Measurements from ENCODE around the gene NEDD4.
"Not testable (repeated sequence)": the region's sequence is repeated elsewhere in the genome, so short reads cannot be mapped to it uniquely, and the experiment has no call there.

NEDD4 gene

GRCh38 chr15:55823699-55824340 is 169.6 kb downstream of the NEDD4 start:
- DNase-seq, result peak; percentile 42

DNA sequence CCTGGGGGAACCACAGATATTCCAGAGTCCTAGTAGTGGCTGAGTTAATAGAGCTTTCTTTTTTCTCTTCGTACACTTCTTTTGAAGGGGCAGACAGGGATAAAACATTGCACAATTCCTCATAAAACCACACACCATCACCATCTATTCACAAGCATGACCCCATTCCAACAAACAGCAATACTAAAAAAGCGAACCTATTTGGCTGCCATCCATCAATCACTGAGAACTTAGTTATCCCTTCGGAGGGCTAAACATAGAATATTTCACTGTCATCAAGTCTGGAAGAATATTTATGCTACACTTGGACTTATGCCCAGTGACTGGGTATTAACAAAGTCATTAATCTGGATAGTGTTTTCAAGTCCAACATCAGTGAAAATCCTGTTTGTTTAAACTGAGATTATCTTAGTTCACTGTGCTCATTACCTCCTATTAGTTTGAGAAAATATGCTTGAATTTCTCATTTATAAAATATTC is 170.2 kb downstream of the NEDD4 start:
- peak; percentile 94 for DNase-seq

DNA sequence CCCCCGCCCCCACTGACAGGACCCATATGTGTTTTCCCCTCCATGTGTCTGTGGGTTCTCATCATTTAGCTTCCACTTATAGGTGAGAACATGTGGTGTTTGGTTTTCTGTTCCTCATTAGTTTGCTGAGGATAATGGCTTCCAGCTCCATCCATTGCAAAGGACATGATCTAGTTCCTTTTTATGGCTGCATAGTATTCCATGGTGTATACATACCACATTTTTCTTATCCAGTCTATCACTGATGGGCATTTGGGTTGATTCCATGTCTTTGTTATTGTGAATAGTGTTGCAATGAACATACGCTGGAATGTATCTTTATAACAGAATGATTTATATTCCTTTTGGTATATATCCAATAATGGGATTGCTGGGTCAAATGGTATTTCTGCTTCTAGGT is 171.7 kb downstream of the NEDD4 start:
- DNase-seq, result not testable (repeated sequence)

GRCh38 chr15:55820043-55820442 is 173.4 kb downstream of the NEDD4 start:
- peak; percentile 79 for DNase-seq

GRCh38 chr15:55819397-55820034 is 173.9 kb downstream of the NEDD4 start:
- DNase-seq, result no peak

GRCh38 chr15:55816017-55816416 is 177.4 kb downstream of the NEDD4 start:
- no peak for DNase-seq

- peak; percentile 95 for DNase-seq
Observed at GRCh38 chr15:55802600-55803376, 190.6 kb downstream of the NEDD4 start.

DNA sequence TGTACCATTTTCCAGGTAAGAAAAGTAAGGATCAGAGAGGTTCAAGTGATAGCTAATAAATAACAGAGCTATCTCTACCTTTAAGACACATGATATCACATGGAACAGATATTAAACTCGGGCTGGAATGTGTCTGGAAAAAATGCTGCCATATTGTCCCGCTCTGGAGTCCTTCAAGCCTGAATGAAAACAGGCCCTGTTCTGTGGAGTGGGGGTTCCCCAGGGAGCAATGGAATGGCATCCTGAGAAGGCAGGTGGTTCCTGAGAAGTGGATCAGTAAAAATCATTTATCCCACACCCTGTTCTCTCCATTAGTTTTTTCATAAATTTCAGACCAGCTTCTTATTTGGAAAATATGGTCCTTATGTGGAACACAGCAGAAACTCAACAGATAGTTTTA is 193.2 kb downstream of the NEDD4 start:
- no peak for DNase-seq

GRCh38 chr15:55799291-55800212 is 193.9 kb downstream of the NEDD4 start:
- DNase-seq, result peak; percentile 77

GRCh38 chr15:55796321-55796965 is 197.0 kb downstream of the NEDD4 start:
- DNase-seq, result peak; percentile 79

GRCh38 chr15:55795031-55795430 is 198.4 kb downstream of the NEDD4 start:
- DNase-seq, result no peak

DNA sequence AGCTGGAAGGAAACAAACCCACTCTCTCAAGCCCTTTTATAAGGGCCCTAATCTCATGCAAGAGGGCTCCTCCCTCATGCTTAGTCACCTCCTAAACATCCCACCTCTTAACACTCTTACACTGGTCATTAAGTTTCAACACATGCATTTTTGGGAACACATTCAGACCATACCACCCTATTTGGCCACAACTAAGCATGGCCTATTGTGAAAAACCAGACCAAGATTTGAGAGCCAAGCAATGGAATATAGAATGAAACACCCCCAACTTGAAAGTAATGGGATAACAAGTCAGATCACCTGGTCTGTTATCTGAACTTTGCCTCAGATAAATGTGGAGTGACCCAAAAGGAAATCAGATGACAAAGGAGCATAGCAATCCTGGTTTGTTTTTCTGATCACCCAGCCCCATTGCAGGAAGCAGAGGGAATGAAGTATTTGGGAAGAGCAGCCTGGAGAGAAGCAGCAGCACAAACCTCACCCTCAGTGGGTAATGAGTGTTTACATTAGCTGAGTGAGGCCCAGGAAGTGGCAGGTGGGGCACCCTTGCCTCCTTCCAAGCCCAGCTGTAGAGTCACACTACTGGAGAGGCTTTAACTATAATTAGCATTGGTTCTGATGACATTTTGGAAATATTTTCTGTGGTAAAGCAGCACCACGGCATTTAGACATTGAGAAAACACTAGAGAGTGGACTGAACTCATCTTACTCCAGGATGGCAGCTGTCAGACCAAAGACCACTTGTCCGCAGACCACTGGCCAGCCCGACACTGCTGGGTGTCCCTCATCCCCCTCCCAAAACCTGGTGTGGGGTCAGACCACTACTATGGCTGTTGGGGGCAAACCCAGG is 201.6 kb downstream of the NEDD4 start:
- DNase-seq, result peak; percentile 86

DNA sequence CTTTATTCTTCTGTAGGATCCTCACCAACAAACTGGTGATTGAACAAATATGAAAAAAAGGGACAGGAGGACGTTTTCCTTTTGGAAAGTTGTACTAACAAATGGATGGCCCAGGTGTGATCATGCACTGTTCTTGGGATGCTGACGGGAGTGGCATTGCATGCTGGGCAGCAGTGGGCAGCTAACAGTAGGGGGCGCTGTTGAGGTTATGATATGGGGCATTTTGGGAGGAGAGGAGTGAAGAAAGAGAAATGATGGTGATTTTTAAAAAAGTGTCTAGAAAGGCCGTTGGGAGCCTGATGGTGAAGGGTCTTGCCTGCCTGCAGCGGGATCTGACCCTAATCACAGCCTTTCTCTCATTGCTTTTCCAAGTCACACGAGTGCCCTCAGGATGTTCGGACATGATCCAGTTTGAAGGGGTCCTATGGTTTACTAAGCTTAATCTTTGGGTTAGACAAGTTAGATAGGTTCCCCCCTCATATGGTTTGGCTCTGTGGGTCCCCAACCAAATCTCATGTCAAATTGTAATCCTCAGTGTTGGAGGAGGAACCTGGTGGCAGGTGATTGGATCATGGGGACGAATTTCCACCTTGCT is 204.2 kb downstream of the NEDD4 start:
- peak; percentile 61 for DNase-seq

GRCh38 chr15:55786341-55786740 is 207.1 kb downstream of the NEDD4 start:
- DNase-seq, result peak; percentile 64

GRCh38 chr15:55785593-55785992 is 207.8 kb downstream of the NEDD4 start:
- DNase-seq, result not testable (repeated sequence)

DNA sequence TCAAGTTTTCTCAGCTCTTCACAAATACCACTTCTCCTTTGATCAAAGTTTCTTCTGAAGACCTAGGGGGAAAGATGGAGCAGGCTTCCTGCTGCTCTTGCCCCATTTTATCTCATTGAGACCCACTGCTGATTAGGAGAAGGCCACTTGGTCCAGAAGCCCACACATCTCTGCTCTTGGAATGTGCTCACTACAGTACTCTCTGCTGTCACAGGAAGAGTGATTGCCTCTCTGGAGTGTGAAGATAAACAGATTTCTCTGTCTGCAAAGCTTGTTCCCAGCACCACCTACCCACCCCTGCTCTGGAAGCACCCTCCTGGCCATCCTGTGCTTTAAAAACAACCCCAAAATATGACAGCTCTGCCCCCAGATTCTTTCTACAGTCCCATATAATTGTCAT is 209.1 kb downstream of the NEDD4 start:
- DNase-seq, result no peak

DNA sequence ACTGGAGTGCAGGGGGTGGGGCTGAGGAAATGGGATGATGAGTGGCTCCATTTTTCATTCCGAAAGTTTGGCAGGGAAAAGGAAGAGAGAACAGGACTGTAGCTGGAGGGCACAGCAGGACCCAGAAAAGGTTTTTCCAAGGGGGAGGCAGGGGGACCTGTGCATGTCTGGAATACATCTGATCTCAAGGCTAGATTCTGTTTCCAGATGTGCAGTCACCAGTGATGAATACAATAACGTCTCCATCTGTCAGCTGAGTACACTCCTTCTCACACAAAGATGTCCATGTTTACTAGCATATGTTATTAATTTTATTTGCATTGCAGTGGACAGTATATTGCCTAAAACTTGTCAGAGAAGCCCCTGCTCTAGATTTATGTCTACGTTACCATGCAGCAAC is 210.5 kb downstream of the NEDD4 start:
- DNase-seq, result peak; percentile 58

- no peak for DNase-seq
Observed at GRCh38 chr15:55780292-55780691, 213.1 kb downstream of the NEDD4 start.

DNA sequence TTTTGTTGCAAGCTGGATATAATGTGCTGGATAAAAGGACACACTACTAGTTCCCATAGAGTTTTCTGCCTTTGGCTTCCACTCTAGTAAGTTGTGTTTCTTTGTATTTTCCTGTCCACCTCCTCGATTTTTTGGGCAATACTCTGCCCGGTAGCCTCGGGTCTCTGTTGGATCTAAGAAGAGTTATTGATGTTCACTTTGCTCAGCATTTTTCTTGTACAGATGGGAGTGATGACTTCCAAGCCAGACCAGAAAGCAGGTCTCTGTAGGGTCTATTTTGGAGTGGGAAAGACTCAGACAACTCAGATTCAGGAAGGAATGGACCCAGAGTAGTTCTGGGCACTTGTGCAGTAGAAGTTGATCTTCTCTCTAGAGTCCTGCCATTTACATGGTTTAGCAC is 214.5 kb downstream of the NEDD4 start:
- no peak for DNase-seq
